ENCODE measurements around the gene SPRN.

- TF ChIP-seq CTCF (IDR thresholded peaks at IDR 0.05), result no peak
- no peak for TF ChIP-seq POLR2A (IDR thresholded peaks at IDR 0.05)
Observed at GRCh38 chr10:133375357-133376115, 48.9 kb downstream of the SPRN start.
